GM23338 (cell line): ENCODE measurements around the gene TULP1. TPM values are rescaled to one million over a fixed set of nuclear protein-coding genes. Genes with fewer than 3 reads are reported as not detected.

Experiments
- ATAC-seq: fragments of 200-7000 bp; cut with Tn5 transposase; 3 replicates; pipeline ENCODE4 v1.9.1; 2020
- DNase-seq: peaks from one replicate; pipeline ENCODE4 v3.0.0-alpha.2; 2015; ENCODE audit warnings: low spot score
- H2AFZ ChIP-seq: fragments of 200-600 bp; sonication (generic); 2 replicates; pipeline ENCODE4 v1.8.0; 2016; ENCODE audit warnings: antibody characterized with exemption, mild to moderate bottlenecking, moderate library complexity
- H3F3A ChIP-seq: fragments of 200-600 bp; sonication (generic); replicated peaks from 2 replicates; pipeline ENCODE4 v1.8.0; 2017; ENCODE audit warnings: antibody characterized with exemption, mixed run types, low read depth
- H3K27ac ChIP-seq: fragments of 200-600 bp; sonication (generic); 2 replicates; pipeline ENCODE4 v1.6.1; 2016; ENCODE audit warnings: low read depth
- H3K27me3 ChIP-seq: fragments of 200-600 bp; sonication (generic); 2 replicates; pipeline ENCODE4 v1.8.0; 2016; ENCODE audit warnings: mild to moderate bottlenecking, mixed run types, moderate library complexity; ENCODE audit not compliant: insufficient read depth
- H3K36me3 ChIP-seq: fragments of 200-600 bp; sonication (generic); 2 replicates; pipeline ENCODE4 v1.8.0; 2016; ENCODE audit warnings: mild to moderate bottlenecking; ENCODE audit not compliant: insufficient read depth
- H3K4me1 ChIP-seq: fragments of 200-600 bp; sonication (generic); 2 replicates; pipeline ENCODE4 v1.8.0; 2016; ENCODE audit warnings: mild to moderate bottlenecking, moderate library complexity; ENCODE audit not compliant: insufficient read depth
- H3K4me2 ChIP-seq: fragments of 200-600 bp; sonication (generic); 2 replicates; pipeline ENCODE4 v1.7.1; 2017; ENCODE audit warnings: mixed run types
- H3K4me3 ChIP-seq: fragments of 200-600 bp; sonication (generic); 2 replicates; pipeline ENCODE4 v1.6.1; 2016; ENCODE audit warnings: mixed run types
- H3K79me2 ChIP-seq: fragments of 200-600 bp; sonication (generic); replicated peaks from 2 replicates; pipeline ENCODE4 v1.8.0; 2017; ENCODE audit warnings: mild to moderate bottlenecking; ENCODE audit not compliant: insufficient read depth
- H3K9me2 ChIP-seq: fragments of 200-600 bp; sonication (generic); 2 replicates; pipeline ENCODE4 v1.8.0; 2017; ENCODE audit not compliant: insufficient read depth
- H4K20me1 ChIP-seq: fragments of 200-600 bp; sonication (generic); replicated peaks from 2 replicates; pipeline ENCODE4 v1.8.0; 2017; ENCODE audit warnings: mild to moderate bottlenecking; ENCODE audit not compliant: insufficient read depth
- H3K27ac Mint-ChIP-seq: 2 replicates; pipeline ENCODE4 v1.8.0; 2020; ENCODE audit warnings: inconsistent platforms, mild to moderate bottlenecking, moderate library complexity, mixed read lengths
- H3K27me3 Mint-ChIP-seq: 3 replicates; pipeline ENCODE4 v1.8.0; 2022; ENCODE audit warnings: low read depth, mild to moderate bottlenecking, moderate library complexity, mixed read lengths, inconsistent platforms; ENCODE audit not compliant: insufficient read depth, poor library complexity
- H3K36me3 Mint-ChIP-seq: 3 replicates; pipeline ENCODE4 v1.8.0; 2021; ENCODE audit warnings: low read depth, mild to moderate bottlenecking, inconsistent platforms, moderate library complexity, mixed read lengths
- H3K4me1 Mint-ChIP-seq: 3 replicates; pipeline ENCODE4 v1.8.0; 2020; ENCODE audit warnings: mild to moderate bottlenecking, inconsistent platforms, mixed read lengths
- H3K4me3 Mint-ChIP-seq: 3 replicates; pipeline ENCODE4 v1.8.0; 2021; ENCODE audit warnings: moderate library complexity, mild to moderate bottlenecking, inconsistent platforms, mixed read lengths
- H3K9me3 Mint-ChIP-seq: 3 replicates; pipeline ENCODE4 v1.8.0; 2020; ENCODE audit warnings: moderate library complexity, mild to moderate bottlenecking, inconsistent platforms, mixed read lengths
- CREB1 ChIP-seq: fragments of 250-450 bp; sonication (Bioruptor Pico); IDR thresholded peaks from 2 replicates; pipeline ENCODE4 v1.5.0; 2020; ENCODE audit warnings: low read depth, mild to moderate bottlenecking, moderate library complexity
- CTCF ChIP-seq, 2 experiments: fragments of 200-600 bp in 1 of 2; sonication (generic) in 1 of 2; conservative IDR thresholded peaks; 2 replicates each; pipeline versions ENCODE4 v1.5.1 to v1.6.1; 2016 to 2017; ENCODE audit warnings: antibody characterized with exemption in 2 of 2, low read depth in 2 of 2, mild to moderate bottlenecking in 2 of 2, moderate library complexity in 1 of 2
- ETS1 ChIP-seq: IDR thresholded peaks from 2 replicates; pipeline ENCODE4 v1.6.1; 2016; ENCODE audit warnings: antibody characterized with exemption
- EZH2 ChIP-seq: fragments of 200-600 bp; sonication (generic); IDR thresholded peaks from one replicate; pipeline ENCODE4 v1.8.0; 2017; ENCODE audit warnings: antibody characterized with exemption, mild to moderate bottlenecking, low read depth; ENCODE audit not compliant: unreplicated experiment
- EZH2phosphoT487 ChIP-seq: fragments of 200-600 bp; sonication (generic); IDR thresholded peaks from one replicate; pipeline ENCODE4 v1.8.1; 2018; ENCODE audit warnings: antibody characterized with exemption; ENCODE audit not compliant: unreplicated experiment
- JUNB ChIP-seq: IDR thresholded peaks from one replicate; pipeline ENCODE4 v1.6.1; 2016; ENCODE audit warnings: antibody characterized with exemption; ENCODE audit not compliant: unreplicated experiment
- NANOG ChIP-seq: IDR thresholded peaks from 2 replicates; pipeline ENCODE4 v1.6.1; 2016; ENCODE audit warnings: antibody characterized with exemption, borderline replicate concordance
- POLR2AphosphoS5 ChIP-seq: IDR thresholded peaks from 2 replicates; pipeline ENCODE4 v1.6.1; 2016; ENCODE audit warnings: antibody characterized with exemption, low read depth
- REST ChIP-seq: IDR thresholded peaks from one replicate; pipeline ENCODE4 v1.6.1; 2018; ENCODE audit warnings: antibody characterized with exemption; ENCODE audit not compliant: unreplicated experiment
- STAT1 ChIP-seq: IDR thresholded peaks from one replicate; pipeline ENCODE4 v1.6.1; 2016; ENCODE audit warnings: antibody characterized with exemption; ENCODE audit not compliant: unreplicated experiment
- ZNF114 ChIP-seq: fragments of 250-450 bp; sonication (Bioruptor Pico); IDR thresholded peaks from 2 replicates; pipeline ENCODE4 v1.5.0; 2020; ENCODE audit warnings: mild to moderate bottlenecking, moderate library complexity
- ZNF462 ChIP-seq: fragments of 250-450 bp; sonication (Bioruptor Pico); IDR thresholded peaks from 2 replicates; pipeline ENCODE4 v1.5.0; 2020; ENCODE audit warnings: mild to moderate bottlenecking, moderate library complexity
- polyA plus RNA-seq: library from polyadenylated mRNA; unstranded; fragments of >200 nt; fragmentation: Nextera tagmentation; extraction: Ambion mirVana; gene quantifications from 2 replicates; pipeline ENCODE4 v1.2.1, GENCODE V29; 2016
- total RNA-seq: library from RNA; depleted of rRNA; stranded (reverse); fragments of >200 nt; shearing (Covaris generic); gene quantifications from 2 replicates; pipeline ENCODE4 v1.2.3, GENCODE V29; 2014

Gene TULP1
- total and polyA plus RNA-seq, 2 experiments from 2014 or later, result 3.0 to 3.8 TPM

- H3K36me3 Mint-ChIP-seq, result no peaks in the 10 kb centered on the region
- H3K27me3 ChIP-seq, result peaks cover 28% of the 10 kb centered on the region
- ATAC-seq, result peak; percentile 54
These were observed 1.1 kb downstream of the TULP1 start for GRCh38 chr6:35511562-35511941.

More at GRCh38 chr6:35511562-35511941, 1.1 kb downstream of the TULP1 start:
- Mint-ChIP-seq H3K27me3 (peaks cover 24% of the 10 kb centered on the region), H3K9me3 (no peaks in the 10 kb centered on the region), H3K4me3 (peak overlapping the region; percentile 59), H3K4me1 (peaks cover 48% of the 10 kb centered on the region), H3K27ac (no peak overlapping the region)
- Histone ChIP-seq H3K4me1 (peaks cover 40% of the 10 kb centered on the region), H4K20me1 (no peaks in the 10 kb centered on the region), H3K27ac (no peak overlapping the region), H3K4me3 (peak overlapping the region; percentile 65), H3K79me2 (no peaks in the 10 kb centered on the region), H2AFZ (peak overlapping the region; percentile 90), H3K36me3 (no peaks in the 10 kb centered on the region), H3K4me2 (peak overlapping the region; percentile 93), H3F3A (no peaks in the 10 kb centered on the region), H3K9me2 (no peaks in the 10 kb centered on the region)
- TF ChIP-seq ZNF462 (CRISPR knock-in tag), result no peak
- TF ChIP-seq ZNF114 (CRISPR knock-in tag), result no peak
- no peak for TF ChIP-seq REST
- no peak for TF ChIP-seq CREB1 (CRISPR knock-in tag)
- no peak for TF ChIP-seq ETS1
- no peak for TF ChIP-seq JUNB
- no peak for TF ChIP-seq NANOG
- TF ChIP-seq STAT1, result no peak
- no peak for TF ChIP-seq CTCF (conservative IDR thresholded peaks at IDR 0.05; ENCODE audit: low read depth in 2 of 2)
- no peak for TF ChIP-seq EZH2
- no peak for TF ChIP-seq POLR2AphosphoS5
- no peak for TF ChIP-seq EZH2phosphoT487
- DNase-seq, result peak; percentile 47
